ENCODE results near the gene SRP9. TPM values are rescaled to one million over a fixed set of nuclear protein-coding genes. Genes with fewer than 3 reads are reported as not detected.
"Not testable (repeated sequence)": the region's sequence is repeated elsewhere in the genome, so short reads cannot be mapped to it uniquely, and the experiment has no call there.

SRP9 gene
- total RNA-seq, 8 experiments from 2014 or later, result 137 to 674 (median 404) TPM

DNA sequence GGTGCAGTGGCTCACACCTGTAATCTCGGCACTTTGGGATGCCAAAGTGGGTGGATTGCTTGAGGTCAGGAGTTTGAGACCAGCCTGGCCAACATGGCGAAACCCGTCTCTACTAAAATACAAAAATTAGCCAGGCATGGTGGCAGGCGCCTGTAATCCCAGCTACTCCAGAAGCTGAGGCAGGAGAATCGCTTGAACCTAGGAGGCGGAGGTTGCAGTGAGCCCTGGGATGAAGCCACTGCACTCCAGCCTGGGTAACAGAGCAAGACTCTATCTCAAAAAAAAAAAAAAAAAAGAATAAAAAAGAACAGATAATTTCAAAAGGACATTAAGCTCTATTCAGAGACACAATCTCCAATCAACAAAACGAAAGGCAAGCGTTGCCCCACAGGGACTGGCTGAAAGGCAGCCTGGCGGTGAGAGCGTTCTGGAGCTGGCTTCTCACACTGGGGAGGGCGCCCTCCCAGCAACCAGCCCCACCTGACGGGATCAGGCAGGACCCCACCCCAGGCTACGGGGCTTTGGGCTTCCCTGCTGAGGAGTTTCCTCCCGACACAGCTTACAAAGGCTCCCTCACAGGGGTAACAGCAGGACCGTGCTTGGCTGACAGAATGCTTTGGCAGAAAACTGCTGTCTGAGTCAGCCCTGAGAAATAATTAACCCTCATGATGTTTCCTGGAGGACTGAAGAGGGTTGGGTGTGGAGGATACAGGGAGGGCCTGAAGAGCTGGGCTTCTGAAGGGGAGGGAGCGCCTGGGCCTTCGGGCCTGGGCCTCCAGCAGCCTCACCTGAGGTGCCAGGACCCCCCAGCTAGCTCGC, 31.1 kb upstream of the SRP9 start:
- Histone ChIP-seq H3K4me3 (peak overlapping the region in 3 of 5 donors; percentile 11 to 29 (median 21)), H3K27ac (peak overlapping the region in 1 of 2 donors; percentile 42), H3K4me1 (replicated peaks in 1 of 2) (peaks cover 9 to 11% of the 10 kb centered on the region in 2 donors)
- peak; percentile 81 to 100 (median 98) for ATAC-seq (replicated peaks in 6 of 8)
- WGBS, 10 experiments, result 0 to 71% (median 50%) methylated on average over 2 to 12 of the region's 18 CpGs; no CpG with 5 or more reads in 1 of the 10 experiments
- in situ Hi-C loops (cut with MboI; ENCODE audit: low pct_unique_long_range_greater_than_20kb in 2 of 9, low sequenced_read_pairs in 9 of 9, unreplicated experiment in 9 of 9), result no loop called here

DNA sequence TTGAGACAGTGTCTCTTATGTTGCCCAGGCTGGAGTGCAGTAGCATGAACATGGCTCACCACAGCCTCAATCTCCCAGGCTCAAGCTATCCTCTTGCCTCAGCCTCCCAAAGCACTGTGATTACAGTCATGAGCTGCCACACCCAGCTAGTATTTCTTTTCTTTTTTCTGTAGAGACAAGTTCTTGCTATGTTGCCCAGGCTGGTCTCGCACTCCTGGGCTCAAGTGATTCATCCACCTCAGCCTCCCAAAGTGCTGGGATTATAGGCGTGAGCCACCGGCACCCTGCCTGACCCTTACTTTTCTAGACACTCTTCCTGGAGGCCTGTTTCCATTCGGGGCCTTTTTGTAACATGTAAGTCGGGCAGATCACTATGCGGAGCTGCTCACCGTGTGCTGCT, 30.1 kb upstream of the SRP9 start:
- Histone ChIP-seq H3K4me1 (replicated peaks in 1 of 2) (peaks cover 14 to 16% of the 10 kb centered on the region in 2 donors), H3K4me3 (no peak overlapping the region), H3K27ac (no peak overlapping the region)
- WGBS, 10 experiments, result 52 to 100% (median 87%) methylated on average over 1 to 7 of the region's 7 CpGs
- ATAC-seq (replicated peaks in 6 of 8), result no peak
- in situ Hi-C loops (cut with MboI; ENCODE audit: low pct_unique_long_range_greater_than_20kb in 2 of 9, low sequenced_read_pairs in 9 of 9, unreplicated experiment in 9 of 9), result no loop called here

DNA sequence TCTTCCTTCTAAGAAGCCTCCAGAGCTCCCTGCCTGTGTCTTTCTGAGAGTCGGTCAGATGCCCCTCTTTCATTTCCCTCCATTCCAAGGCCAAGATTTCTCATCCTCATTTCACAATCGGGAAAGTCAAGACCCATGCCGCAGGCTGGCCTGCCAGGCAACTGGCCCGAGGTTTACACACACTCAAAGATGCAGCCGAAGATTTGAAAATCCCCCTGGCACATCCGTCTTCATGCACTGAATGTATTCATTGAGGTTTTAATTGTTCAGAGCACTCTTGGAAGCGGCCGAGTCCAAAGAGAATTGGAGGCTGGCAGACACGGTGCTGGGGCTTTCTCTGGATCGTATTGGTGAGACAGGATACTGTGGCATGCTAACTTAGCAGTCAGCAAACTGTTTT, 29.1 kb upstream of the SRP9 start:
- no peak overlapping the region for H3K4me3 ChIP-seq
- no peak for ATAC-seq (replicated peaks in 6 of 8)
- WGBS, 10 experiments, result 0 to 94% (median 86%) methylated on average over 1 to 10 of the region's 10 CpGs; no CpG with 5 or more reads in 2 of the 10 experiments
- no peak overlapping the region for H3K27ac ChIP-seq
- H3K4me1 ChIP-seq (replicated peaks in 1 of 2), result peaks cover 14 to 16% of the 10 kb centered on the region in 2 donors
- in situ Hi-C loops (cut with MboI; ENCODE audit: low pct_unique_long_range_greater_than_20kb in 2 of 9, low sequenced_read_pairs in 9 of 9, unreplicated experiment in 9 of 9), result no loop called here

DNA sequence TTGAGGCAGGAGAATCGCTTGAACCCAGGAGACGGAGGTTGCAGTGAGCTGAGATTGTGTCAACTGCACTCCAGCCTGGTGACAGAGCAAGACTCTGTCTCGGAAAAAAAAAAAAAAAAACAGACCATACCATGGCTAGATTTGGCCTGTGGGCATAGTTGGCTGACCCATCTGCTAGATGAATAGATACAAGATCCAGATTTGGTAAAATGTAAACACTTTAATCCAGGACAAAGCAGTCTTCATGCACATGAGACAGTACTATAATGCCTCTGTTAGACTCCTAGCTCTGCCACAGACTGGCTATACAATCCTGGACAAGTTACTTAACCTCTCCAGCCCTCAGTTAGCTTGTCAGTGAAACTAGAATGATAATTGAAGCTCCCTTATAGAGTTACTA, 27.9 kb upstream of the SRP9 start:
- in situ Hi-C loops (cut with MboI; ENCODE audit: low pct_unique_long_range_greater_than_20kb in 2 of 9, low sequenced_read_pairs in 9 of 9, unreplicated experiment in 9 of 9), result loop anchor here in 4 of 9 experiments (25.0 kb wide), 2 partner anchors 113 to 262 kb away; no protein-coding TSS in a partner anchor
- ATAC-seq (replicated peaks in 6 of 8), result no peak

DNA sequence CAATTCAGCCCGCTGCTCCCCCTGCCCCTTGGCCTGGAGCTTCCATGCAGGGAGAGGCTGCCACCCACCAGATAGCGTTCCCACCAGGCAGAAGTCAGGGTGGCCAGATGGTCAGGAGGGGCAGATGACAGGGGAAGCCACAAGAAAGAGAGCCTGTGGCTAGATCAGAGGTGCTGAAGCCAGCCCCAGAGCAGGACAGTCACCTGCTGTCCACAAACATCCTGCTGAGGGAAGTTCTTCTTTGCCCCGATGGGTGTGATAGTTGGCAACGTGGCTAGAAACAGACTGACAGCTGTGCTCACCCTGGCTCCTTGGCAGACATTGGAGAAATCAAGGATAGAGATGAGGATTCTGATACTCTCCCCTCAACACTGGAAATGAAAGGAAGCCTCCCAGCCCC, 27.2 kb upstream of the SRP9 start:
- H3K27ac ChIP-seq, result no peak overlapping the region
- in situ Hi-C loops (cut with MboI; ENCODE audit: low pct_unique_long_range_greater_than_20kb in 2 of 9, low sequenced_read_pairs in 9 of 9, unreplicated experiment in 9 of 9), result loop anchor here in 4 of 9 experiments (25.0 kb wide), 2 partner anchors 112 to 263 kb away; no protein-coding TSS in a partner anchor
- no peak for ATAC-seq (replicated peaks in 6 of 8)
- no peak overlapping the region for H3K4me3 ChIP-seq
- peaks cover 14 to 18% of the 10 kb centered on the region in 2 donors for H3K4me1 ChIP-seq (replicated peaks in 1 of 2)
- 0 to 100% (median 51%) methylated on average over 1 to 4 of the region's 4 CpGs; no CpG with 5 or more reads in 2 of the 10 experiments for WGBS, 10 experiments

More for the DNA sequence above, 27.9 kb upstream of the SRP9 start:
- H3K4me3 ChIP-seq, result no peak overlapping the region
- 80 to 100% (median 98%) methylated on average over 1 to 3 of the region's 3 CpGs; no CpG with 5 or more reads in 4 of the 10 experiments for WGBS, 10 experiments
- peaks cover 14 to 16% of the 10 kb centered on the region in 2 donors for H3K4me1 ChIP-seq (replicated peaks in 1 of 2)
- no peak overlapping the region for H3K27ac ChIP-seq

DNA sequence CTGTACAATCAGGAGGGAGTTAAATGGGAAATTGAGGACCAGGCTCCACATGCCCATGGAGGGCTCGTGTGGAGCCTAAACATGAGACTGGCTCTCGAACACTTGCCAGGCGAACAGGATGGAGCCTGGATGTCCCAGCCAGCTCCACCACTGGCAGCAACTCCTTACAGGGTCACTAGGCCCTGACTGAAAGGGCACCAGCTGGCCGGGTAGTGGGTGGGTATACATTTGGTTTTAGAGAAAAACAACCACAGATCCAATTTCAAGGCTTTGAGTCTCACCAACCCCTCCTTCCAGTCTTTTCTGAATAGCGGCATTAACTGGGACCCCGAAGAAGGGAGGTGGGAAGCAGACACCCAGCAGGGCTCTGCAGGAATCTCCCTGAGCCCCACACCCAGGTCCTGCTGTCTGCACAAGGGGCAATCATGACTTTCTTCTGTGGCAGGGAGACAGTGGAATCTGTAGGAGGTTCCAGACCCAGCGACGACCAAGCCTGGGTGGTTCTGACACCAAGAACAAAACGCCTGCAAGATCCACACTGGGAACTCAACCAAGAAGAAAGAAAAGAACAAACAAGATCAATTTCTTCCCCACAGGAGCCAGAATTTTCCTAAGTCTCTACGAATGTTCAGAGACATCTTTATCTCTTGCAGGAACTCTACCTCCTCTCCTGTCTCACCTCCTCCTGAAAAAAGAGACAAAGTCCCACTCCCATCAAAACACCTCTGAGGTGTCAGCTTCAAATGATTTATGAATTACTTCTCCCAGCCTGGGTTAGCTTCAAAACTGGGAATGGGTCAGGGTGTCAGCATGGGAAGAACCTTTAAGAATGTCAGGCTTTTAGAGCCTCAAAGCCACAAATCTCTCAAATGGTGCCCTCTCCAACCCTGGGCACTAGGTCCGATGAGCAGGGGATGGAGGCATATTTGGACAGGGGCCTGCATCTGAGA, 26.5 kb upstream of the SRP9 start:
- Histone ChIP-seq H3K27ac (no peak overlapping the region), H3K4me1 (replicated peaks in 1 of 2) (peaks cover 14 to 18% of the 10 kb centered on the region in 2 donors), H3K4me3 (no peak overlapping the region)
- 61 to 86% (median 80%) methylated on average over 1 to 10 of the region's 11 CpGs; no CpG with 5 or more reads in 1 of the 10 experiments for WGBS, 10 experiments
- ATAC-seq (replicated peaks in 6 of 8), result no peak
- in situ Hi-C loops (cut with MboI; ENCODE audit: low pct_unique_long_range_greater_than_20kb in 2 of 9, low sequenced_read_pairs in 9 of 9, unreplicated experiment in 9 of 9), result loop anchor here in 4 of 9 experiments (25.0 kb wide), 2 partner anchors 111 to 264 kb away; no protein-coding TSS in a partner anchor

DNA sequence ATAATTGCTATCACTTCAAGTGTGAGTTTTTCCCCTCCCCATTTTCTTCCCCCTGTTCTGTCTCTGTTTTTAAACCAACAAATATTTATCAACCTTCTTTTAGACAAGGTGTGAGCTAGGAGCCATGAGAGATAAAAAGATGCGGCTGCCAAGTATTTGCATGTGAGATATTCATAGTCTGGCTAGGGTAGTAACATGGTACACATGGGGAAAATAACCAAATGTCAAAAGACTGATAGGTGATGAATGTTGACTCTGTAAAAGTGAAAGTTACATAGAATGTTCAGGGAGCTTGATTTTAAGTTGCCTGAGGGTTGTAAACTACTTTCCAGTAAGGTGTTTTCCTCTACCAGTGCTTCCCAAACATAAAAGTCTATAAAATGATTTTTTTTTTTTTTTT, 25.4 kb upstream of the SRP9 start:
- ATAC-seq (replicated peaks in 6 of 8), result peak in 2 of 8 experiments; percentile 40 to 41
- H3K4me3 ChIP-seq, result no peak overlapping the region
- in situ Hi-C loops (cut with MboI; ENCODE audit: low pct_unique_long_range_greater_than_20kb in 2 of 9, low sequenced_read_pairs in 9 of 9, unreplicated experiment in 9 of 9), result loop anchor here in 4 of 9 experiments (25.0 kb wide), 2 partner anchors 110 to 265 kb away; no protein-coding TSS in a partner anchor
- WGBS, 10 experiments, result 57 to 100% (median 92%) methylated on average over 1 of the region's 1 CpG; no CpG with 5 or more reads in 2 of the 10 experiments
- no peak overlapping the region for H3K27ac ChIP-seq
- H3K4me1 ChIP-seq (replicated peaks in 1 of 2), result peaks cover 6 to 8% of the 10 kb centered on the region in 2 donors

DNA sequence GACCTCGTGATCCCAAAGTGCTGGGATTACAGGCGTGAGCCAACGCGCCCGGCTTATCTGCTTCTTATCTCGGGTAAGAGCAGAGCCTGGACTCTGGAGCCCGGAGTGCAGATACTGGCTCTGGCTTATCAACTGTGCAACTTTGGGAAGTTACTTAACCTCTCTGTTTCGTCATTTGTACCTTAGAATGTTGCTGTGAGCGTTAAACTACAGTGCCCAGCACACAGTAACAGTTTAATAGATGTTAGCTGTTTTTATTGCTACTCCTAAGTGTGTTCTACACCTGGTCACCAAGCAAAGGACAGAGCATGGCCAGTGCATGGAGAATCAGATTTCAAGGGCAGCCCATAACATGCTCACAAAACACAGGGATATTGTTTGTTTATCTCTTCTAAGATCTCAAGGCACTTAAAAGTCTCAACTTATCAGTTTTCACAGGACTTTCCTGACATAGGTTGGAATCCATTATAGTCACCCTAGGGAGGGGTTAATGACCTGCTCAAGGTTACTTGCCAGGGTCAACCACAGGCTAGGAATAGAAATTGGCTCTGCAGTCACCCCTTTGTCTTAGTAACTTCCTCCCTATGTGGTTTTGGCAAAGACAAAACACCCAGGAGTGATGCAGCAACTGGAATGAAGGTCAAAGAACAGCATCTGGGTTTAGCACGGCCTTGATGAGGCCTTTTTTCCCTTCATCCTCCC, 22.5 kb upstream of the SRP9 start:
- 46 to 92% (median 68%) methylated on average over 1 to 10 of the region's 10 CpGs; no CpG with 5 or more reads in 2 of the 10 experiments for WGBS, 10 experiments
- peaks cover 6 to 7% of the 10 kb centered on the region in 2 donors for H3K4me1 ChIP-seq (replicated peaks in 1 of 2)
- no peak for ATAC-seq (replicated peaks in 6 of 8)
- in situ Hi-C loops (cut with MboI; ENCODE audit: low pct_unique_long_range_greater_than_20kb in 2 of 9, low sequenced_read_pairs in 9 of 9, unreplicated experiment in 9 of 9), result loop anchor here in 4 of 9 experiments (25.0 kb wide), 2 partner anchors 107 to 268 kb away; no protein-coding TSS in a partner anchor
- H3K27ac ChIP-seq, result no peak overlapping the region
- H3K4me3 ChIP-seq, result no peak overlapping the region

DNA sequence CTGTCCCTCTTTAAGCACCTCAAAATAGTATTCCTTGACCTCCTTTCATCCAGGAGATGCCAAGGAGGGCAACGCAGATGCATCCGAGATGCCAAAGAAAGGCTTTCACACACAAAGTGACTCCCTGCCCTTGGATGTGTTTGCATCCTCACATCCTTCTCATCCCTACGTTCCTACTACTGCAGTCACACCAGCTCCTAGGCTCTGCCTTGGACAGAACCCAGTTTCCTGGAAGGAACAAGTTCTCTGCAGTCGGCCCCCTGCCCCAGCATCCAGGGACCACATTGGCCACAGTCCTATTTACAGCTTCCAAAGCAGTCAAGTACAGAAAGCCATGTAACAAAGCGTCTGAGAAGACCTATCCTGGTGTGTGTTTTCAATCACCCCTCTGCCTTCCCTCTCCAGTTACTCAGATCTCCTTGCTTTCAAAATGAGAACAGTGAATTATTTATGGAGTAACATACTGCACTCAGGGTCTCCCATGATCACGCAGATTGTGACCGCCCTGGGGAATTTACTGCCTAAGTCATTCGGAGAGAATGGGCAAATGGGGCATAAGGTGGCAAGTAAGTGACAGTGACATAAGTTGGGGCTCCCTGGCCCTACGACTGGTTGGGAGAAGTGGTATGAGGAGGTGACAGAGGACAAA, 21.8 kb upstream of the SRP9 start:
- Histone ChIP-seq H3K27ac (no peak overlapping the region), H3K4me3 (no peak overlapping the region), H3K4me1 (replicated peaks in 1 of 2) (peaks cover 6 to 7% of the 10 kb centered on the region in 2 donors)
- in situ Hi-C loops (cut with MboI; ENCODE audit: low pct_unique_long_range_greater_than_20kb in 2 of 9, low sequenced_read_pairs in 9 of 9, unreplicated experiment in 9 of 9), result loop anchor here in 4 of 9 experiments (25.0 kb wide), 2 partner anchors 107 to 268 kb away; no protein-coding TSS in a partner anchor
- ATAC-seq (replicated peaks in 6 of 8), result no peak
- WGBS, 10 experiments, result 21 to 100% (median 74%) methylated on average over 1 to 9 of the region's 9 CpGs

DNA sequence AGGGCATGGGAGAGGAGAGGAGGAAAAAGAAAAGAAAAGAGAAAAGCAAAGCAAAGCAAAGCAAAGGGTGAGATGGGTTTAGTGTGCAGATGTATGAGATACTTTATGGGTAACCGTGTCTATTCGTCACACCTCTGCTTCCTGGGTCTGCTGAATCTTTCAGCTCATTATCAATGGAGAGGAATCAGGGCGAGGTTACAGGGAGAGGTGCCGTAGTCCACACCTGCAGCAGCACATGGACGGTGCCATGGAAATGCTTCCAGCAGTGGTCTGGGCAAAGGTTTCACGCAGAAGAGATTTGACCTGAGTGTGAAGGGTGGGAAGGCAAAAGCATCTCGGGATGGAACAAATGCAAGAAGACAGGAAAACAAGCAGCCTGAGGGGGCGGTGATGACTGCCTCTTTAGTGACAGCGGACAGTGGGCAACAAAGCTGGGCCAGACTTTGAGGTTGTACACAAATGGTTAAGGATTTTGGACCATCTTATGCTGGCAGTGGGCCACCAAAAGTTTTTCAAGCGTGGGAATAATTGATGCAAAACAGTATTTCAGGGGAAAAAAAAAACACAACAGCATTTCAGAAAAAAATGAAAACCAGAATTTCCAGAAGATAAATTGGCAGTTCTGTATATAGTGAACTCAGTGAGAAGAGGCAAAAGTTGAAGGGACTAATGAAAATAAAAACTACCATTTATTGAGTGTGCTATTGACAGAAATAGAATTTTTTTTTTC, 19.5 kb upstream of the SRP9 start:
- ATAC-seq (replicated peaks in 6 of 8), result no peak
- 45 to 89% (median 85%) methylated on average over 1 to 10 of the region's 10 CpGs for WGBS, 10 experiments
- peaks cover 3 to 14% of the 10 kb centered on the region in 2 donors for H3K4me1 ChIP-seq (replicated peaks in 1 of 2)
- no peak overlapping the region for H3K27ac ChIP-seq
- no peak overlapping the region for H3K4me3 ChIP-seq
- in situ Hi-C loops (cut with MboI; ENCODE audit: low pct_unique_long_range_greater_than_20kb in 2 of 9, low sequenced_read_pairs in 9 of 9, unreplicated experiment in 9 of 9), result loop anchor here in 4 of 9 experiments (25.0 kb wide), 2 partner anchors 104 to 271 kb away; no protein-coding TSS in a partner anchor

DNA sequence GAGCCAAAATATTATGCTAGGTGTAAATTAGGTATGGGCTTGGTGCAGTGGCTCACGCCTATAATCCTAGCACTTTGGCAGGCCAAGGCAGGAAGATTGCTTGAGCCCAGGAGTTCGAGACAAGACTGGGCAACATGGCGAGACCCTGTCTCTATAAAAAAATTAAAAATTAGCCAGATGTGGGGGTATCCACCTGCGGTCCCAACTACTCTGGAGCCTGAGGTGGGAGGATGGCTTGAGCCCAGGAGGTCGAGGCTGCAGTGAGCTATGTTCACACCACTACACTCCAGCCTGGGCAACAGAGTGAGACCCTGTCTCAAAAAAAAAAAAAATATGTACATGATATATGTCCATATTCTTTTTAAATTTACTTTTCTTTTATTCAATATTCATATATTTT, 17.7 kb upstream of the SRP9 start:
- 86 to 94% (median 91%) methylated on average over 3 to 5 of the region's 5 CpGs; no CpG with 5 or more reads in 3 of the 10 experiments for WGBS, 10 experiments
- not testable (repeated sequence) for H3K4me3 ChIP-seq; ATAC-seq (replicated peaks in 6 of 8); H3K27ac ChIP-seq
- peaks cover 3 to 14% of the 10 kb centered on the region in 2 donors for H3K4me1 ChIP-seq (replicated peaks in 1 of 2)
- in situ Hi-C loops (cut with MboI; ENCODE audit: low pct_unique_long_range_greater_than_20kb in 2 of 9, low sequenced_read_pairs in 9 of 9, unreplicated experiment in 9 of 9), result loop anchor here in 5 of 9 experiments (10.0 to 25.0 kb wide), 3 partner anchors 102 to 285 kb away; no protein-coding TSS in a partner anchor
